ENCODE data around the gene WASHC4.
A peak's percentile ranks its signal among the peaks of the same experiment; 100 is the strongest.
"Not testable (repeated sequence)": the region's sequence is repeated elsewhere in the genome, so short reads cannot be mapped to it uniquely, and the experiment has no call there.

The WASHC4 gene

GRCh38 chr12:105092336-105092735, 15.2 kb upstream of the WASHC4 start:
- no peaks in the 10 kb centered on the region for H3K4me1 ChIP-seq (ENCODE audit: control insufficient read depth, insufficient read depth, low read length, poor library complexity, severe bottlenecking)
- H3K9me3 ChIP-seq (ENCODE audit: control insufficient read depth, low read length) = no peaks in the 10 kb centered on the region
- H3K36me3 ChIP-seq (ENCODE audit: control insufficient read depth, insufficient read depth, low read length) = no peaks in the 10 kb centered on the region
- H3K27ac ChIP-seq (ENCODE audit: insufficient read depth, low read length, poor library complexity, severe bottlenecking) = no peak overlapping the region
- H3K4me3 ChIP-seq (ENCODE audit: insufficient read depth, low read depth, low read length, poor library complexity, severe bottlenecking) = no peak overlapping the region
- H3K27me3 ChIP-seq (replicated peaks; ENCODE audit: control insufficient read depth, insufficient read depth, low read length, poor library complexity, severe bottlenecking) = no peaks in the 10 kb centered on the region
- no peak for DNase-seq

- not testable (repeated sequence) for DNase-seq
Measured at GRCh38 chr12:105095338-105095737, 12.2 kb upstream of the WASHC4 start.

GRCh38 chr12:105099356-105099755, 8.2 kb upstream of the WASHC4 start:
- Histone ChIP-seq H3K4me3 (ENCODE audit: insufficient read depth, low read depth, low read length, poor library complexity, severe bottlenecking) (no peak overlapping the region), H3K36me3 (ENCODE audit: control insufficient read depth, insufficient read depth, low read length) (no peaks in the 10 kb centered on the region), H3K27me3 (replicated peaks; ENCODE audit: control insufficient read depth, insufficient read depth, low read length, poor library complexity, severe bottlenecking) (no peaks in the 10 kb centered on the region), H3K9me3 (ENCODE audit: control insufficient read depth, low read length) (no peaks in the 10 kb centered on the region), H3K4me1 (ENCODE audit: control insufficient read depth, insufficient read depth, low read length, poor library complexity, severe bottlenecking) (no peaks in the 10 kb centered on the region), H3K27ac (ENCODE audit: insufficient read depth, low read length, poor library complexity, severe bottlenecking) (no peak overlapping the region)
- no peak for DNase-seq

More at GRCh38 chr12:105095338-105095737, 12.2 kb upstream of the WASHC4 start:
- H3K4me3 ChIP-seq (ENCODE audit: insufficient read depth, low read depth, low read length, poor library complexity, severe bottlenecking); H3K4me1 ChIP-seq (ENCODE audit: control insufficient read depth, insufficient read depth, low read length, poor library complexity, severe bottlenecking); H3K36me3 ChIP-seq (ENCODE audit: control insufficient read depth, insufficient read depth, low read length); H3K27ac ChIP-seq (ENCODE audit: insufficient read depth, low read length, poor library complexity, severe bottlenecking); H3K9me3 ChIP-seq (ENCODE audit: control insufficient read depth, low read length); H3K27me3 ChIP-seq (replicated peaks; ENCODE audit: control insufficient read depth, insufficient read depth, low read length, poor library complexity, severe bottlenecking): not testable (repeated sequence)

GRCh38 chr12:105100207-105100985, 7.1 kb upstream of the WASHC4 start:
- Histone ChIP-seq H3K27me3 (replicated peaks; ENCODE audit: control insufficient read depth, insufficient read depth, low read length, poor library complexity, severe bottlenecking) (no peaks in the 10 kb centered on the region), H3K36me3 (ENCODE audit: control insufficient read depth, insufficient read depth, low read length) (no peaks in the 10 kb centered on the region), H3K9me3 (ENCODE audit: control insufficient read depth, low read length) (no peaks in the 10 kb centered on the region), H3K27ac (ENCODE audit: insufficient read depth, low read length, poor library complexity, severe bottlenecking) (no peak overlapping the region), H3K4me1 (ENCODE audit: control insufficient read depth, insufficient read depth, low read length, poor library complexity, severe bottlenecking) (no peaks in the 10 kb centered on the region), H3K4me3 (ENCODE audit: insufficient read depth, low read depth, low read length, poor library complexity, severe bottlenecking) (no peak overlapping the region)
- no peak for DNase-seq

- H3K36me3 ChIP-seq (ENCODE audit: control insufficient read depth, insufficient read depth, low read length) = no peaks in the 10 kb centered on the region
- no peaks in the 10 kb centered on the region for H3K27me3 ChIP-seq (replicated peaks; ENCODE audit: control insufficient read depth, insufficient read depth, low read length, poor library complexity, severe bottlenecking)
- no peak for DNase-seq
- H3K9me3 ChIP-seq (ENCODE audit: control insufficient read depth, low read length) = no peaks in the 10 kb centered on the region
- no peaks in the 10 kb centered on the region for H3K4me1 ChIP-seq (ENCODE audit: control insufficient read depth, insufficient read depth, low read length, poor library complexity, severe bottlenecking)
- no peak overlapping the region for H3K27ac ChIP-seq (ENCODE audit: insufficient read depth, low read length, poor library complexity, severe bottlenecking)
- H3K4me3 ChIP-seq (ENCODE audit: insufficient read depth, low read depth, low read length, poor library complexity, severe bottlenecking) = no peak overlapping the region
Measured at GRCh38 chr12:105100998-105101397, 6.5 kb upstream of the WASHC4 start.

GRCh38 chr12:105102673-105103072, 4.9 kb upstream of the WASHC4 start:
- Histone ChIP-seq H3K36me3 (ENCODE audit: control insufficient read depth, insufficient read depth, low read length) (no peaks in the 10 kb centered on the region), H3K27me3 (replicated peaks; ENCODE audit: control insufficient read depth, insufficient read depth, low read length, poor library complexity, severe bottlenecking) (peaks cover 4% of the 10 kb centered on the region), H3K27ac (ENCODE audit: insufficient read depth, low read length, poor library complexity, severe bottlenecking) (no peak overlapping the region), H3K4me1 (ENCODE audit: control insufficient read depth, insufficient read depth, low read length, poor library complexity, severe bottlenecking) (no peaks in the 10 kb centered on the region), H3K9me3 (ENCODE audit: control insufficient read depth, low read length) (no peaks in the 10 kb centered on the region), H3K4me3 (ENCODE audit: insufficient read depth, low read depth, low read length, poor library complexity, severe bottlenecking) (no peak overlapping the region)
- DNase-seq = no peak

GRCh38 chr12:105104762-105105161, 2.8 kb upstream of the WASHC4 start:
- H3K27ac ChIP-seq (ENCODE audit: insufficient read depth, low read length, poor library complexity, severe bottlenecking) = no peak overlapping the region
- no peaks in the 10 kb centered on the region for H3K9me3 ChIP-seq (ENCODE audit: control insufficient read depth, low read length)
- peaks cover 4% of the 10 kb centered on the region for H3K27me3 ChIP-seq (replicated peaks; ENCODE audit: control insufficient read depth, insufficient read depth, low read length, poor library complexity, severe bottlenecking)
- peaks cover 7% of the 10 kb centered on the region for H3K4me1 ChIP-seq (ENCODE audit: control insufficient read depth, insufficient read depth, low read length, poor library complexity, severe bottlenecking)
- no peak for DNase-seq
- H3K36me3 ChIP-seq (ENCODE audit: control insufficient read depth, insufficient read depth, low read length) = no peaks in the 10 kb centered on the region
- H3K4me3 ChIP-seq (ENCODE audit: insufficient read depth, low read depth, low read length, poor library complexity, severe bottlenecking) = no peak overlapping the region

GRCh38 chr12:105106621-105107020, 910 bp upstream of the WASHC4 start:
- no peak for DNase-seq

GRCh38 chr12:105107171-105107493, 399 bp upstream of the WASHC4 start:
- Histone ChIP-seq H3K36me3 (ENCODE audit: control insufficient read depth, insufficient read depth, low read length) (peaks cover 3% of the 10 kb centered on the region), H3K4me3 (ENCODE audit: insufficient read depth, low read depth, low read length, poor library complexity, severe bottlenecking) (peak overlapping the region; percentile 89), H3K9me3 (ENCODE audit: control insufficient read depth, low read length) (no peaks in the 10 kb centered on the region), H3K4me1 (ENCODE audit: control insufficient read depth, insufficient read depth, low read length, poor library complexity, severe bottlenecking) (peaks cover 9% of the 10 kb centered on the region), H3K27ac (ENCODE audit: insufficient read depth, low read length, poor library complexity, severe bottlenecking) (peak overlapping the region; percentile 90), H3K27me3 (replicated peaks; ENCODE audit: control insufficient read depth, insufficient read depth, low read length, poor library complexity, severe bottlenecking) (peaks cover 4% of the 10 kb centered on the region)
- DNase-seq = no peak

More at GRCh38 chr12:105106621-105107020, 910 bp upstream of the WASHC4 start:
- Histone ChIP-seq H3K4me3 (ENCODE audit: insufficient read depth, low read depth, low read length, poor library complexity, severe bottlenecking) (peak overlapping the region; percentile 89), H3K36me3 (ENCODE audit: control insufficient read depth, insufficient read depth, low read length) (no peaks in the 10 kb centered on the region), H3K27ac (ENCODE audit: insufficient read depth, low read length, poor library complexity, severe bottlenecking) (no peak overlapping the region), H3K4me1 (ENCODE audit: control insufficient read depth, insufficient read depth, low read length, poor library complexity, severe bottlenecking) (peaks cover 9% of the 10 kb centered on the region), H3K27me3 (replicated peaks; ENCODE audit: control insufficient read depth, insufficient read depth, low read length, poor library complexity, severe bottlenecking) (peaks cover 4% of the 10 kb centered on the region), H3K9me3 (ENCODE audit: control insufficient read depth, low read length) (no peaks in the 10 kb centered on the region)

GRCh38 chr12:105109465-105110212, 2.1 kb downstream of the WASHC4 start:
- Histone ChIP-seq H3K4me3 (ENCODE audit: insufficient read depth, low read depth, low read length, poor library complexity, severe bottlenecking) (peak overlapping the region; percentile 4), H3K9me3 (ENCODE audit: control insufficient read depth, low read length) (no peaks in the 10 kb centered on the region), H3K27me3 (replicated peaks; ENCODE audit: control insufficient read depth, insufficient read depth, low read length, poor library complexity, severe bottlenecking) (peaks cover 4% of the 10 kb centered on the region), H3K4me1 (ENCODE audit: control insufficient read depth, insufficient read depth, low read length, poor library complexity, severe bottlenecking) (peaks cover 9% of the 10 kb centered on the region), H3K36me3 (ENCODE audit: control insufficient read depth, insufficient read depth, low read length) (peaks cover 9% of the 10 kb centered on the region), H3K27ac (ENCODE audit: insufficient read depth, low read length, poor library complexity, severe bottlenecking) (no peak overlapping the region)
- DNase-seq = no peak
